Astrocyte (in vitro differentiated cells and primary cell): ENCODE data around the gene AQP2.

Experiments
- CTCF ChIP-seq: IDR thresholded peaks from 2 replicates; pipeline ENCODE4 v1.5.1; 2011; ENCODE audit warnings: low read depth, mild to moderate bottlenecking, inconsistent platforms, low read length, moderate library complexity; ENCODE audit not compliant: insufficient read depth
- EZH2 ChIP-seq: IDR thresholded peaks from 2 replicates; pipeline ENCODE4 v1.6.1; 2012; ENCODE audit warnings: mild to moderate bottlenecking, low read length, inconsistent platforms; ENCODE audit not compliant: insufficient read depth

- TF ChIP-seq CTCF: peak; percentile 40
- TF ChIP-seq EZH2: no peak
These were observed 23.7 kb downstream of the AQP2 start for GRCh38 chr12:49974231-49974675.
